Measurements from ENCODE around the gene YAE1. TPM values are rescaled to one million over a fixed set of nuclear protein-coding genes. Genes with fewer than 3 reads are reported as not detected.

YAE1 gene
- 1 to 10 TPM; 7.1 to 9.0 TPM for total RNA-seq

- Mint-ChIP-seq H3K27ac (peak within 1 kb of the TSS; percentile 82 to 88), H3K36me3 (no peaks in the 10 kb centered on the region), H3K27me3 (peaks cover 1 to 3% of the 10 kb centered on the region in 2 donors), H3K4me3 (peak within 1 kb of the TSS; percentile 97), H3K9me3 (no peaks in the 10 kb centered on the region), H3K4me1 (ENCODE audit: low read depth in 2 of 2) (peaks cover 19 to 24% of the 10 kb centered on the region in 2 donors)
- peak; percentile 98 for ATAC-seq
- DNase-seq (ENCODE audit: low spot score) = peak; percentile 88
These were observed at the start of gene YAE1 for GRCh38 chr7:39566023-39566921. TSS of gene YAE1 (plus strand) at chr7:39566404. CDS start at chr7:39566419, 15 bp downstream.

GRCh38 chr7:39516498-39516897 lies 49.7 kb upstream of the YAE1 start:
- Mint-ChIP-seq H3K27me3 (peaks cover 0 to 7% of the 10 kb centered on the region in 2 donors), H3K27ac (no peak overlapping the region), H3K4me1 (ENCODE audit: low read depth in 2 of 2) (peaks cover 0 to 3% of the 10 kb centered on the region in 2 donors), H3K9me3 (no peaks in the 10 kb centered on the region), H3K4me3 (no peak overlapping the region), H3K36me3 (no peaks in the 10 kb centered on the region)
- no peak for ATAC-seq
- no peak for DNase-seq (ENCODE audit: low spot score)

GRCh38 chr7:39517240-39517639 lies 49.0 kb upstream of the YAE1 start:
- no peaks in the 10 kb centered on the region for H3K9me3 Mint-ChIP-seq
- no peak overlapping the region for H3K4me3 Mint-ChIP-seq
- no peaks in the 10 kb centered on the region for H3K36me3 Mint-ChIP-seq
- H3K27ac Mint-ChIP-seq = no peak overlapping the region
- DNase-seq (ENCODE audit: low spot score) = no peak
- peaks cover 0 to 3% of the 10 kb centered on the region in 2 donors for H3K4me1 Mint-ChIP-seq (ENCODE audit: low read depth in 2 of 2)
- peaks cover 0 to 7% of the 10 kb centered on the region in 2 donors for H3K27me3 Mint-ChIP-seq
- peak in 1 of 2 donors; percentile 44 for ATAC-seq

GRCh38 chr7:39525926-39526325 lies 40.3 kb upstream of the YAE1 start:
- Mint-ChIP-seq H3K27me3 (peaks cover 14 to 25% of the 10 kb centered on the region in 2 donors), H3K4me1 (ENCODE audit: low read depth in 2 of 2) (no peaks in the 10 kb centered on the region), H3K4me3 (no peak overlapping the region), H3K9me3 (no peaks in the 10 kb centered on the region), H3K36me3 (no peaks in the 10 kb centered on the region), H3K27ac (no peak overlapping the region)
- ATAC-seq (no peak), DNase-seq (ENCODE audit: low spot score) (no peak)

GRCh38 chr7:39526666-39527065 lies 39.5 kb upstream of the YAE1 start:
- Mint-ChIP-seq H3K4me3 (no peak overlapping the region), H3K27ac (no peak overlapping the region), H3K9me3 (no peaks in the 10 kb centered on the region), H3K4me1 (ENCODE audit: low read depth in 2 of 2) (no peaks in the 10 kb centered on the region), H3K36me3 (no peaks in the 10 kb centered on the region), H3K27me3 (peaks cover 14 to 25% of the 10 kb centered on the region in 2 donors)
- DNase-seq (ENCODE audit: low spot score) = no peak
- no peak for ATAC-seq

GRCh38 chr7:39527296-39527695 lies 38.9 kb upstream of the YAE1 start:
- no peak overlapping the region for H3K27ac Mint-ChIP-seq
- DNase-seq (ENCODE audit: low spot score) (no peak), ATAC-seq (no peak)
- no peaks in the 10 kb centered on the region for H3K4me1 Mint-ChIP-seq (ENCODE audit: low read depth in 2 of 2)
- no peaks in the 10 kb centered on the region for H3K9me3 Mint-ChIP-seq
- no peak overlapping the region for H3K4me3 Mint-ChIP-seq
- H3K36me3 Mint-ChIP-seq = no peaks in the 10 kb centered on the region
- H3K27me3 Mint-ChIP-seq = peaks cover 14 to 25% of the 10 kb centered on the region in 2 donors

- Mint-ChIP-seq H3K4me1 (ENCODE audit: low read depth in 2 of 2) (no peaks in the 10 kb centered on the region), H3K36me3 (no peaks in the 10 kb centered on the region), H3K27me3 (peaks cover 14 to 25% of the 10 kb centered on the region in 2 donors), H3K9me3 (no peaks in the 10 kb centered on the region), H3K27ac (no peak overlapping the region), H3K4me3 (no peak overlapping the region)
- ATAC-seq (no peak), DNase-seq (ENCODE audit: low spot score) (no peak)
These were observed 38.3 kb upstream of the YAE1 start for GRCh38 chr7:39527951-39528350.

GRCh38 chr7:39528849-39529248 lies 37.4 kb upstream of the YAE1 start:
- Mint-ChIP-seq H3K36me3 (no peaks in the 10 kb centered on the region), H3K4me1 (ENCODE audit: low read depth in 2 of 2) (no peaks in the 10 kb centered on the region), H3K9me3 (no peaks in the 10 kb centered on the region), H3K27me3 (peaks cover 14 to 25% of the 10 kb centered on the region in 2 donors), H3K27ac (no peak overlapping the region), H3K4me3 (no peak overlapping the region)
- ATAC-seq = no peak
- DNase-seq (ENCODE audit: low spot score) = no peak

GRCh38 chr7:39529582-39529981 lies 36.6 kb upstream of the YAE1 start:
- Mint-ChIP-seq H3K27me3 (peaks cover 14 to 25% of the 10 kb centered on the region in 2 donors), H3K36me3 (no peaks in the 10 kb centered on the region), H3K4me1 (ENCODE audit: low read depth in 2 of 2) (no peaks in the 10 kb centered on the region), H3K27ac (no peak overlapping the region), H3K9me3 (no peaks in the 10 kb centered on the region), H3K4me3 (no peak overlapping the region)
- ATAC-seq (no peak), DNase-seq (ENCODE audit: low spot score) (no peak)

GRCh38 chr7:39530971-39531370 lies 35.2 kb upstream of the YAE1 start:
- H3K27ac Mint-ChIP-seq = no peak overlapping the region
- no peak for DNase-seq (ENCODE audit: low spot score)

GRCh38 chr7:39531818-39532217 lies 34.4 kb upstream of the YAE1 start:
- no peak for ATAC-seq
- H3K36me3 Mint-ChIP-seq = no peaks in the 10 kb centered on the region
- peaks cover 10 to 15% of the 10 kb centered on the region in 2 donors for H3K27me3 Mint-ChIP-seq
- H3K4me1 Mint-ChIP-seq (ENCODE audit: low read depth in 2 of 2) = no peaks in the 10 kb centered on the region
- H3K9me3 Mint-ChIP-seq = no peaks in the 10 kb centered on the region
- no peak for DNase-seq (ENCODE audit: low spot score)
- no peak overlapping the region for H3K27ac Mint-ChIP-seq
- H3K4me3 Mint-ChIP-seq = no peak overlapping the region

More at GRCh38 chr7:39530971-39531370, 35.2 kb upstream of the YAE1 start:
- Mint-ChIP-seq H3K9me3 (no peaks in the 10 kb centered on the region), H3K36me3 (no peaks in the 10 kb centered on the region), H3K4me1 (ENCODE audit: low read depth in 2 of 2) (no peaks in the 10 kb centered on the region), H3K4me3 (no peak overlapping the region), H3K27me3 (peaks cover 12 to 17% of the 10 kb centered on the region in 2 donors)
- no peak for ATAC-seq

GRCh38 chr7:39532832-39533231 lies 33.4 kb upstream of the YAE1 start:
- DNase-seq (ENCODE audit: low spot score) (no peak), ATAC-seq (no peak)
- H3K4me1 Mint-ChIP-seq (ENCODE audit: low read depth in 2 of 2) = no peaks in the 10 kb centered on the region
- H3K9me3 Mint-ChIP-seq = no peaks in the 10 kb centered on the region
- H3K36me3 Mint-ChIP-seq = no peaks in the 10 kb centered on the region
- H3K27me3 Mint-ChIP-seq = peaks cover 6 to 9% of the 10 kb centered on the region in 2 donors
- H3K27ac Mint-ChIP-seq = no peak overlapping the region
- no peak overlapping the region for H3K4me3 Mint-ChIP-seq

GRCh38 chr7:39534599-39534998 lies 31.6 kb upstream of the YAE1 start:
- Mint-ChIP-seq H3K36me3 (no peaks in the 10 kb centered on the region), H3K9me3 (no peaks in the 10 kb centered on the region), H3K27ac (no peak overlapping the region), H3K4me3 (no peak overlapping the region), H3K4me1 (ENCODE audit: low read depth in 2 of 2) (no peaks in the 10 kb centered on the region), H3K27me3 (peaks cover 4 to 14% of the 10 kb centered on the region in 2 donors)
- DNase-seq (ENCODE audit: low spot score) (no peak), ATAC-seq (no peak)

GRCh38 chr7:39535064-39535463 lies 31.1 kb upstream of the YAE1 start:
- no peak for DNase-seq (ENCODE audit: low spot score)
- Mint-ChIP-seq H3K4me3 (no peak overlapping the region), H3K27ac (no peak overlapping the region), H3K36me3 (no peaks in the 10 kb centered on the region), H3K9me3 (no peaks in the 10 kb centered on the region), H3K27me3 (peaks cover 8 to 15% of the 10 kb centered on the region in 2 donors), H3K4me1 (ENCODE audit: low read depth in 2 of 2) (no peaks in the 10 kb centered on the region)
- ATAC-seq = no peak

All from natural killer cell treated with Interleukin-12 subunit alpha and Interleukin-12 subunit beta and Interleukin-15 and Interleukin-18, amount 100 ng/mL, for 72 hours (primary cell).